HG03520 (cell line): Measurements from ENCODE around the gene MAPK8.

Source experiments
- ATAC-seq: cut with Tn5 transposase; IDR thresholded peaks from one replicate; pipeline ENCODE4 v1.9.1; 2021; ENCODE audit warnings: mild to moderate bottlenecking, moderate library complexity; ENCODE audit not compliant: unreplicated experiment

The MAPK8 gene

GRCh38 chr10:48291190-48291589 lies 15.3 kb upstream of the MAPK8 start:
- ATAC-seq: no peak

GRCh38 chr10:48292616-48293015 lies 13.9 kb upstream of the MAPK8 start:
- no peak for ATAC-seq

- no peak for ATAC-seq
Measured at GRCh38 chr10:48294431-48294830, 12.0 kb upstream of the MAPK8 start.

- ATAC-seq: no peak
Measured at GRCh38 chr10:48296576-48297098, 9.8 kb upstream of the MAPK8 start.

- ATAC-seq: no peak
Measured at GRCh38 chr10:48299066-48299465, 7.4 kb upstream of the MAPK8 start.

- no peak for ATAC-seq
Measured at GRCh38 chr10:48299692-48300091, 6.8 kb upstream of the MAPK8 start.

- ATAC-seq: no peak
Measured at GRCh38 chr10:48300556-48300955, 5.9 kb upstream of the MAPK8 start.

- no peak for ATAC-seq
Measured at GRCh38 chr10:48302515-48303476, 3.7 kb upstream of the MAPK8 start.

GRCh38 chr10:48305905-48306264 lies 592 bp upstream of the MAPK8 start:
- ATAC-seq: no peak

- peak; percentile 12 for ATAC-seq
Measured at GRCh38 chr10:48306870-48307710, 613 bp downstream of the MAPK8 start.

- ATAC-seq: no peak
Measured at GRCh38 chr10:48307711-48308018, 1.2 kb downstream of the MAPK8 start.

- ATAC-seq: no peak
Measured at GRCh38 chr10:48309711-48310226, 3.3 kb downstream of the MAPK8 start.

- ATAC-seq: no peak
Measured at GRCh38 chr10:48314107-48314506, 7.6 kb downstream of the MAPK8 start.

- ATAC-seq: no peak
Measured at GRCh38 chr10:48316236-48316635, 9.8 kb downstream of the MAPK8 start.

GRCh38 chr10:48317321-48317990 lies 11.0 kb downstream of the MAPK8 start:
- ATAC-seq: no peak

GRCh38 chr10:48322017-48322416 lies 15.5 kb downstream of the MAPK8 start:
- no peak for ATAC-seq

GRCh38 chr10:48324580-48324979 lies 18.1 kb downstream of the MAPK8 start:
- ATAC-seq: no peak

- no peak for ATAC-seq
Measured at GRCh38 chr10:48330269-48330668, 23.8 kb downstream of the MAPK8 start.

- ATAC-seq: no peak
Measured at GRCh38 chr10:48331436-48331835, 25.0 kb downstream of the MAPK8 start.

- no peak for ATAC-seq
Measured at GRCh38 chr10:48332166-48332870, 25.8 kb downstream of the MAPK8 start.
